K562 (cell line): Measurements from ENCODE around the gene UROD.

Experiments used
- BACH1 ChIP-seq: fragments of 200-800 bp; sonication (Bioruptor generic); IDR thresholded peaks from 2 replicates; pipeline ENCODE4 v1.6.1; 2016; ENCODE audit warnings: missing genetic modification characterization, missing compliant biosample characterization
- CBX3 ChIP-seq, 2 experiments: IDR thresholded peaks; 1 replicate in 1 of 2; 2 replicates in 1 of 2; pipeline ENCODE4 v1.6.1; 2012; ENCODE audit warnings: inconsistent platforms in 2 of 2, low read length in 2 of 2, borderline replicate concordance in 1 of 2, control low read depth in 1 of 2
- CEBPG ChIP-seq, 3 experiments: fragments of 200-800 bp in 1 of 3; sonication (Bioruptor generic) in 1 of 3; sonication (generic) in 1 of 3; formaldehyde crosslinking in 1 of 3; IDR thresholded peaks in 2 of 3; conservative IDR thresholded peaks in 1 of 3; 2 replicates each; pipeline versions ENCODE4 v1.6.1 to v1.8.0; 2016 to 2022; ENCODE audit warnings: missing compliant biosample characterization in 2 of 3, missing genetic modification characterization in 2 of 3, mild to moderate bottlenecking in 1 of 3, missing genetic modification reagents in 1 of 3
- EZH2 ChIP-seq: IDR thresholded peaks from 2 replicates; pipeline ENCODE4 v1.6.1; 2012; ENCODE audit warnings: low read depth, mild to moderate bottlenecking, inconsistent platforms, low read length, borderline replicate concordance
- HMGXB4 ChIP-seq: sonication (generic); formaldehyde crosslinking; IDR thresholded peaks from 2 replicates; pipeline ENCODE4 v1.8.1; 2023; ENCODE audit warnings: mild to moderate bottlenecking, missing genetic modification reagents
- JUNB ChIP-seq: fragments of 450-650 bp; formaldehyde crosslinking; conservative IDR thresholded peaks from 2 replicates; pipeline ENCODE4 v1.4.0; 2020; ENCODE audit warnings: mild to moderate bottlenecking
- JUND ChIP-seq, 2 experiments: IDR thresholded peaks; 2 replicates in 1 of 2; 3 replicates in 1 of 2; pipeline ENCODE4 v1.6.1; 2011; ENCODE audit warnings: borderline replicate concordance in 2 of 2, low read depth in 2 of 2, low read length in 2 of 2, improper control_type of control experiment in 1 of 2, missing biosample characterization in 1 of 2, missing genetic modification characterization in 1 of 2, missing genetic modification reagents in 1 of 2
- MEF2D ChIP-seq: conservative IDR thresholded peaks from 2 replicates; pipeline ENCODE4 v1.6.1; 2016; ENCODE audit warnings: low read depth, missing genetic modification characterization, missing compliant biosample characterization
- NFYB ChIP-seq: IDR thresholded peaks from 2 replicates; pipeline ENCODE4 v1.6.1; 2011; ENCODE audit warnings: mild to moderate bottlenecking, moderate library complexity; ENCODE audit not compliant: insufficient read length; ENCODE audit errors: extremely low read depth
- POLR2A ChIP-seq: fragments of 450-650 bp; conservative IDR thresholded peaks from 2 replicates; pipeline ENCODE4 v1.6.1; 2016
- ZBTB33 ChIP-seq: sonication (generic); formaldehyde crosslinking; IDR thresholded peaks from 2 replicates; pipeline ENCODE4 v1.8.1; 2023; ENCODE audit warnings: mild to moderate bottlenecking, missing genetic modification reagents
- ZNF830 ChIP-seq: fragments of 250-450 bp; sonication (Bioruptor Pico); IDR thresholded peaks from 2 replicates; pipeline ENCODE4 v1.5.0; 2021; ENCODE audit warnings: mild to moderate bottlenecking
- TF ChIP-seq, protein P1 (sequence below), 3 experiments: IDR thresholded peaks in 2 of 3; conservative IDR thresholded peaks in 1 of 3; 2 replicates each; pipeline ENCODE4 v1.5.1; 2011 to 2012; ENCODE audit warnings: low read length in 3 of 3, mild to moderate bottlenecking in 3 of 3, control low read depth in 2 of 3, improper control_type of control experiment in 1 of 3, inconsistent platforms in 1 of 3, low read depth in 1 of 3, mixed read lengths in 1 of 3, moderate library complexity in 1 of 3; ENCODE audit not compliant: insufficient read depth in 2 of 3

- TF ChIP-seq ZBTB33 (no peak), POLR2A (peak; percentile 66), CBX3 (IDR thresholded peaks at IDR 0.05; ENCODE audit: borderline replicate concordance in 1 of 2, low read length in 2 of 2) (no peak), JUND (IDR thresholded peaks at IDR 0.05; ENCODE audit: borderline replicate concordance, low read depth, low read length) (no peak), JUND (tag; IDR thresholded peaks at IDR 0.05; ENCODE audit: borderline replicate concordance, low read depth, low read length) (no peak), HMGXB4 (CRISPR knock-in tag) (no peak), CEBPG (CRISPR knock-in tag; IDR thresholded peaks at IDR 0.05) (no peak), CEBPG (tag; conservative IDR thresholded peaks at IDR 0.05 in 1 of 2, IDR thresholded peaks at IDR 0.05 in 1 of 2) (no peak), JUNB (CRISPR knock-in tag) (no peak), EZH2 (no peak), NFYB (no peak), ZNF830 (CRISPR knock-in tag) (no peak), BACH1 (tag) (no peak), MEF2D (tag) (no peak)
- TF ChIP-seq, protein P1, sequence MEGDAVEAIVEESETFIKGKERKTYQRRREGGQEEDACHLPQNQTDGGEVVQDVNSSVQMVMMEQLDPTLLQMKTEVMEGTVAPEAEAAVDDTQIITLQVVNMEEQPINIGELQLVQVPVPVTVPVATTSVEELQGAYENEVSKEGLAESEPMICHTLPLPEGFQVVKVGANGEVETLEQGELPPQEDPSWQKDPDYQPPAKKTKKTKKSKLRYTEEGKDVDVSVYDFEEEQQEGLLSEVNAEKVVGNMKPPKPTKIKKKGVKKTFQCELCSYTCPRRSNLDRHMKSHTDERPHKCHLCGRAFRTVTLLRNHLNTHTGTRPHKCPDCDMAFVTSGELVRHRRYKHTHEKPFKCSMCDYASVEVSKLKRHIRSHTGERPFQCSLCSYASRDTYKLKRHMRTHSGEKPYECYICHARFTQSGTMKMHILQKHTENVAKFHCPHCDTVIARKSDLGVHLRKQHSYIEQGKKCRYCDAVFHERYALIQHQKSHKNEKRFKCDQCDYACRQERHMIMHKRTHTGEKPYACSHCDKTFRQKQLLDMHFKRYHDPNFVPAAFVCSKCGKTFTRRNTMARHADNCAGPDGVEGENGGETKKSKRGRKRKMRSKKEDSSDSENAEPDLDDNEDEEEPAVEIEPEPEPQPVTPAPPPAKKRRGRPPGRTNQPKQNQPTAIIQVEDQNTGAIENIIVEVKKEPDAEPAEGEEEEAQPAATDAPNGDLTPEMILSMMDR (IDR thresholded peaks at IDR 0.05 in 2 of 3, conservative IDR thresholded peaks at IDR 0.05 in 1 of 3; ENCODE audit: insufficient read depth in 2 of 3, low read depth in 1 of 3, low read length in 3 of 3), result peak in 1 of 3 experiments; percentile 16; a peak in 1 of 6 replicates
These were observed 4.7 kb downstream of the UROD start for GRCh38 chr1:45016767-45017166.
